BJ (cell line): Measurements from ENCODE around the gene CCM2. TPM values are rescaled to one million over a fixed set of nuclear protein-coding genes. Genes with fewer than 3 reads are reported as not detected.

Source experiments
- CTCF ChIA-PET: fragments of 350-600 bp; formaldehyde crosslinking; extraction: SDS; loops from one replicate; lab custom pipeline; 2021; ENCODE audit warnings: antibody characterized with exemption, inconsistent platforms; lab: Yijun Ruan, JAX
- POLR2A ChIA-PET: fragments of 300-600 bp; sonication (Branson Sonifier 250); formaldehyde crosslinking; extraction: SDS; loops from one replicate; lab custom pipeline; 2021; ENCODE audit warnings: antibody characterized with exemption; lab: Charles Lee
- DNase-seq: peaks from one replicate; pipeline ENCODE4 v3.0.0-alpha.2; 2011; ENCODE audit warnings: low read depth
- H3K27me3 ChIP-seq: 2 replicates; pipeline ENCODE4 v1.6.0; 2011; ENCODE audit warnings: low read length; ENCODE audit not compliant: control insufficient read depth, insufficient read depth
- H3K36me3 ChIP-seq: 2 replicates; pipeline ENCODE4 v1.5.1; 2011; ENCODE audit warnings: low read length; ENCODE audit not compliant: control insufficient read depth, insufficient read depth
- H3K4me3 ChIP-seq: 2 replicates; pipeline ENCODE4 v1.5.1; 2011; ENCODE audit warnings: low read depth, mild to moderate bottlenecking, control low read depth, low read length
- CTCF ChIP-seq: IDR thresholded peaks from 2 replicates; pipeline ENCODE4 v1.5.1; 2011; ENCODE audit warnings: low read depth, mild to moderate bottlenecking, control low read depth, inconsistent platforms, low read length, moderate library complexity; ENCODE audit not compliant: insufficient read depth
- polyA plus RNA-seq: library from polyadenylated mRNA; depleted of rRNA; stranded (reverse); fragments of >200 nt; gene quantifications from 2 replicates; pipeline ENCODE4 v1.2.3, GENCODE V29; 2011

Gene CCM2
- polyA plus RNA-seq, 1 experiment = 48.2 TPM

GRCh38 chr7:45069444-45070253, 69.6 kb downstream of the CCM2 start:
- Histone ChIP-seq H3K36me3 (peaks cover 34% of the 10 kb centered on the region), H3K27me3 (no peaks in the 10 kb centered on the region), H3K4me3 (no peak overlapping the region)
- DNase-seq = no peak
- ChIA-PET POLR2A (no interaction called here), CTCF (interaction anchor here (1.3 kb wide), 1 partner anchor 19 kb away, joined by 3 read pairs; no protein-coding TSS in a partner anchor)
- no peak for TF ChIP-seq CTCF

DNA sequence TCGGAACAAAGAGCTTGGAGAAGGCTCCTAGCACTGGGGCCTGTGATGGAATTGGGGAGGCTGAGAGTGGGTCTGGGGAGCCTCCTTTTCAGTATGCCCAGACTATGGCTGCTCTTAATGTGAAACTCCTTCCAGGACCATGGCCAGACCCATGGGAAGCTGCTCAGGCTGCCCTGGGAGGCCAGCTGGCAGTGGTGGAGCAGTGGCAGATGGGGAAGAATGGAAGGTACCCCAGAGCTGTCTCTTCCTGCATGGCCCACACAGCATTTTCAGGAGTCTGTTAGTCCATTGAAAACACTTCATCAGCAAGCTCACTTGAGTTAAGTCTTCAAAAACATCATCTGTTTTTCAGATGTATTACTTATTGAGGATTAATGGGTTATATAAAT, 70.2 kb downstream of the CCM2 start:
- DNase-seq = no peak
- Histone ChIP-seq H3K4me3 (no peak overlapping the region), H3K36me3 (peaks cover 32% of the 10 kb centered on the region), H3K27me3 (no peaks in the 10 kb centered on the region)
- CTCF ChIA-PET = no interaction called here
- POLR2A ChIA-PET = no interaction called here
- no peak for TF ChIP-seq CTCF

DNA sequence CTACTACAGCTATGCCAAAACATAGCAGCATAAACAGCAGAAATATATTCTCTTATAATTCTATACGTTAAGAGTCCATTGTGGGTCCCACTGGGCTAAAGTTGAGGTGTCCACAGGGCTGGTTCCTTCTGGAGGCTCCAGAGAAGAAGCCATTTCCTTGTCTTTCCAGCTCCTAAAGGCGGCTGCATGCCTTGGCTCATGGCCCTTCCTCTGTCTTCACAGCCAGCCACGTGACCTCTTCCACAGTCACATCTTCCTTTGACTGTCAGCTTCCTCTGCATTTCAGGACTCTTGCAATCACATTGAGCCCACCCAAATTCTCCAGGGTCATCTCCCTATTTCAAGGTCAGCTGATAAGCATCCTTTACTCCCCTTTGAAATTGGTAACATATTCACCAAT, 71.5 kb downstream of the CCM2 start:
- DNase-seq = no peak
- ChIA-PET POLR2A (no interaction called here), CTCF (interaction anchor here (0.9 to 1.4 kb wide), 2 partner anchors 14 to 97 kb away, joined by 4 read pairs; no protein-coding TSS in a partner anchor)
- H3K4me3 ChIP-seq = no peak overlapping the region
- H3K27me3 ChIP-seq = no peaks in the 10 kb centered on the region
- H3K36me3 ChIP-seq = peaks cover 38% of the 10 kb centered on the region
- TF ChIP-seq CTCF = no peak

DNA sequence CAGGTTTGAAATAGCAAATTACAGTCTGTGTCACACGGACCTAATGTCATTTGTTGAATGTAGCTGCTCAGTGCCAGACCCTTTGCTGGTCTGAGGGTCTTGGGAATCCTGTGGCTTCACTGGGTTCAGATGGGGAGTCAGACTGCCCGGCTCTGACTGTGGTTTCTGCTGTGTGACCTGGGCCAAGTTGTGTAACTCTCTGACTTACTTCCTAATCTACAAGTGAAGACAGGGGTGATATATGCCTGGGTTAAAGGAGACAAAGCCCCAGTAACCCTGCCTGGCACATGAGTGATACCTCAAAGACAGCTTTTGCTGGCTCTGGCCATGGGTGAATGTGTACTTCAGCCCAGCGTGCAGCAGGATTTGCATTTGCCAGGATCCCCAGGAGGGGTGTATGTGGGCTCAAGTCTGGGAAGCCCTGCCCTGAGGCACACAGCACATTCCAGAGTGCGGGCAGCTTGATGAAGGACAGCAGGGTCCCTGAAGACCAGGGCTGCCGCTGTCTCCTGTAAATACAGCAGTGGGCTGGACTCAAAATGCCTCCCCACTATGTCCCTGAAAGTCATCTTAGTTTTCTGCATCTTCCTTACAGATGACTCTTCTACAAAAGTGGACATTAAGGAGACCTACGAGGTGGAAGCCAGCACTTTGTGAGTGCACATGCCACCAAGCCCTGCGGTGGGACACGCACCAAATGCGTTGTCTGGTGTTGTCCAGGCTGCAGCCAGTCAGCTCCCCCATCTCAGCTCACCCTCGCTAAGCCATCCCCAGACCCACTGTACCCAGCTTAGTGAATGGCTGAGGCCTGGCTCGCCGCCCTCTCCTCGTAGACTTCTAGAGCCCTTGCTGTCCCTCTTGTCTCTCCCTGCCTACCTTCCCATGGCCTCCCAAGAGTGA, 72.4 kb downstream of the CCM2 start:
- DNase-seq = no peak
- Histone ChIP-seq H3K36me3 (peaks cover 43% of the 10 kb centered on the region), H3K27me3 (no peaks in the 10 kb centered on the region), H3K4me3 (no peak overlapping the region)
- ChIA-PET CTCF (interaction anchor here (0.9 to 1.4 kb wide), 3 partner anchors 15 to 98 kb away, joined by 3 to 4 read pairs (median 4); no protein-coding TSS in a partner anchor), POLR2A (no interaction called here)
- TF ChIP-seq CTCF = no peak
